ENCODE results near the gene TMEM229B. TPM values are rescaled to one million over a fixed set of nuclear protein-coding genes. Genes with fewer than 3 reads are reported as not detected.

TMEM229B gene
- total RNA-seq, 2 donors from 2014 or later = 1.1 to 1.5 TPM

DNA sequence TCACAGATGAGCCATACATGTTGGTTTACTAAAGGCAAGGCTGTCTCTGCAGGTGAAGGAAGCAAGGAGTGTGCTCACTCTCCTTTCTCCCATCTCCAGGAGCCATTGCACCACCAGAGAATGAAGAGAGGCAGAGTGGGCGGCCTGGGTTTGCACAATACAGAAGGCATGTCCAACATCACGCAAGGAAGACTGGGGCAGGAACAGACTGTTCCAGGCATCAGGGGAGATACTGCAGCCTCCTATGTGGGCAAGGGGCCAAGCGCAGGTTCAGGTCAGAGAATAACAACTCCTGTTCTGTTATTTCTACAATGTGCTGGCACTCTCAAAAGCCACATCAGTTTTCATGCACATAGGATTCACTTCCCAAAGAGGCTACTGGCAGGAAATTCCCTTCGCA is 1.7 kb upstream of the TMEM229B start:
- Mint-ChIP-seq H3K4me1 (peaks cover 16% of the 10 kb centered on the region), H3K27me3 (ENCODE audit: insufficient read depth) (no peaks in the 10 kb centered on the region), H3K9me3 (peaks cover 14% of the 10 kb centered on the region), H3K36me3 (ENCODE audit: low read depth) (peaks cover 6% of the 10 kb centered on the region), H3K27ac (peak overlapping the region; percentile 29), H3K4me3 (no peak overlapping the region)
- Histone ChIP-seq H3K27me3 (ENCODE audit: control insufficient read depth, insufficient read depth, low read length, poor library complexity, severe bottlenecking) (no peaks in the 10 kb centered on the region), H3K9ac (ENCODE audit: extremely low read depth, low read length, poor library complexity, severe bottlenecking) (no peak overlapping the region), H3K4me3 (ENCODE audit: low read length) (no peak overlapping the region), H3K27ac (ENCODE audit: low read depth, low read length) (no peak overlapping the region), H3K4me1 (ENCODE audit: control insufficient read depth, insufficient read depth, low read length) (no peaks in the 10 kb centered on the region), H3K36me3 (ENCODE audit: control insufficient read depth, insufficient read depth, low read length) (no peaks in the 10 kb centered on the region), H3K9me3 (ENCODE audit: control insufficient read depth, low read length) (peaks cover 12% of the 10 kb centered on the region)
- TF ChIP-seq, protein P1, sequence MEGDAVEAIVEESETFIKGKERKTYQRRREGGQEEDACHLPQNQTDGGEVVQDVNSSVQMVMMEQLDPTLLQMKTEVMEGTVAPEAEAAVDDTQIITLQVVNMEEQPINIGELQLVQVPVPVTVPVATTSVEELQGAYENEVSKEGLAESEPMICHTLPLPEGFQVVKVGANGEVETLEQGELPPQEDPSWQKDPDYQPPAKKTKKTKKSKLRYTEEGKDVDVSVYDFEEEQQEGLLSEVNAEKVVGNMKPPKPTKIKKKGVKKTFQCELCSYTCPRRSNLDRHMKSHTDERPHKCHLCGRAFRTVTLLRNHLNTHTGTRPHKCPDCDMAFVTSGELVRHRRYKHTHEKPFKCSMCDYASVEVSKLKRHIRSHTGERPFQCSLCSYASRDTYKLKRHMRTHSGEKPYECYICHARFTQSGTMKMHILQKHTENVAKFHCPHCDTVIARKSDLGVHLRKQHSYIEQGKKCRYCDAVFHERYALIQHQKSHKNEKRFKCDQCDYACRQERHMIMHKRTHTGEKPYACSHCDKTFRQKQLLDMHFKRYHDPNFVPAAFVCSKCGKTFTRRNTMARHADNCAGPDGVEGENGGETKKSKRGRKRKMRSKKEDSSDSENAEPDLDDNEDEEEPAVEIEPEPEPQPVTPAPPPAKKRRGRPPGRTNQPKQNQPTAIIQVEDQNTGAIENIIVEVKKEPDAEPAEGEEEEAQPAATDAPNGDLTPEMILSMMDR (conservative IDR thresholded peaks at IDR 0.05) = no peak
- DNase-seq = no peak
- 92 to 93% methylated on average over 2 to 4 of the region's 4 CpGs for WGBS, 2 experiments (ENCODE audit: insufficient coverage in 1 of 2, insufficient read length in 1 of 2)

DNA sequence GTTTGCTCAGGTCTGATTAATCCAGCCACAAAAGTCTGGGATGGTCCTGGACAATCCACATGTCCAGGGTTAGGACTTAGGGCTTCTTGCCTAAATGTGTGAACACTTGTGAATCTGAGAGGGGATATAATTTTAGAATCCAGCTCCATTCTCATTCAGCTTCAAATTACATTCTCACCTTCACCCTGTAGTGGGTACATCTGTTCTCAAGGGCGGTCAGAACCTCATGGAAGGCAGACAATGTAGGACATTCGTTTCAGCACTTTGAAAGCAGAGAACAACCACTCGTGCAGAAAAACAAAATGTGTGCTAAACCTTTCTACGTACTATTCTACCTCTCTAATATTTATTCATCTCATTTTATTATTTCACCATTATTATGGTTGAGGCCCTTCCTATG is 1.2 kb downstream of the TMEM229B start:
- no peaks in the 10 kb centered on the region for H3K36me3 ChIP-seq (ENCODE audit: control insufficient read depth, insufficient read depth, low read length)
- Mint-ChIP-seq H3K4me3 (no peak overlapping the region), H3K4me1 (peaks cover 16% of the 10 kb centered on the region), H3K36me3 (ENCODE audit: low read depth) (no peaks in the 10 kb centered on the region), H3K27ac (no peak overlapping the region), H3K27me3 (ENCODE audit: insufficient read depth) (no peaks in the 10 kb centered on the region), H3K9me3 (peaks cover 1% of the 10 kb centered on the region)
- H3K27me3 ChIP-seq (ENCODE audit: control insufficient read depth, insufficient read depth, low read length, poor library complexity, severe bottlenecking) = no peaks in the 10 kb centered on the region
- no peaks in the 10 kb centered on the region for H3K4me1 ChIP-seq (ENCODE audit: control insufficient read depth, insufficient read depth, low read length)
- TF ChIP-seq, protein P1 (conservative IDR thresholded peaks at IDR 0.05) = no peak
- no peak for DNase-seq
- no peak overlapping the region for H3K4me3 ChIP-seq (ENCODE audit: low read length)
- no peak overlapping the region for H3K27ac ChIP-seq (ENCODE audit: low read depth, low read length)
- no peaks in the 10 kb centered on the region for H3K9me3 ChIP-seq (ENCODE audit: control insufficient read depth, low read length)
- WGBS, 2 experiments (ENCODE audit: insufficient coverage in 1 of 2, insufficient read length in 1 of 2) = 92 to 95% methylated on average over 4 of the region's 4 CpGs
- H3K9ac ChIP-seq (ENCODE audit: extremely low read depth, low read length, poor library complexity, severe bottlenecking) = no peak overlapping the region

DNA sequence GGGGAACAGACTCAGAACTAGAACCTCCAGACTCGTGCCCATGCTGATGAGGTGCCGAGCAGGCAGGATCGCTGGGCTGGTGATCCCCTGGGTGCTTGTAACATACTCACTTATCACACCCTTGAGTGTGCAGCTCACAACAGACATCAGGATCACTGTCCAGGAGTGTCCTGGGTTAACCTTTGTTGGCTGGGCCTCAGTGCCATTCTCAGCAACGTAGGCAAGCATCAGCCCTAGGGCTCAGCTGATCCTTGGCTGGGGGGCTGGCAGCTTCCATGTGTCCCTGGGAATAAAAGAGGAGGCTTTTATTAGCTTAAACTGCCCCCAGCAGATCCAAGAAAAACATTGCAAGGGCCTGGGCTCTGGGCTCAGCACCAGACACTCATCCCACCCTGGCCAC is 1.6 kb downstream of the TMEM229B start:
- Mint-ChIP-seq H3K27me3 (ENCODE audit: insufficient read depth) (no peaks in the 10 kb centered on the region), H3K4me3 (no peak overlapping the region), H3K4me1 (peaks cover 12% of the 10 kb centered on the region), H3K9me3 (peaks cover 1% of the 10 kb centered on the region), H3K36me3 (ENCODE audit: low read depth) (no peaks in the 10 kb centered on the region), H3K27ac (no peak overlapping the region)
- H3K4me1 ChIP-seq (ENCODE audit: control insufficient read depth, insufficient read depth, low read length) = no peaks in the 10 kb centered on the region
- no peak overlapping the region for H3K27ac ChIP-seq (ENCODE audit: low read depth, low read length)
- H3K36me3 ChIP-seq (ENCODE audit: control insufficient read depth, insufficient read depth, low read length) = no peaks in the 10 kb centered on the region
- no peaks in the 10 kb centered on the region for H3K27me3 ChIP-seq (ENCODE audit: control insufficient read depth, insufficient read depth, low read length, poor library complexity, severe bottlenecking)
- no peak overlapping the region for H3K9ac ChIP-seq (ENCODE audit: extremely low read depth, low read length, poor library complexity, severe bottlenecking)
- TF ChIP-seq, protein P1 (conservative IDR thresholded peaks at IDR 0.05) = no peak
- WGBS, 2 experiments (ENCODE audit: insufficient coverage in 1 of 2, insufficient read length in 1 of 2) = 88 to 100% methylated on average over 3 to 4 of the region's 4 CpGs
- DNase-seq = no peak
- H3K9me3 ChIP-seq (ENCODE audit: control insufficient read depth, low read length) = no peaks in the 10 kb centered on the region
- no peak overlapping the region for H3K4me3 ChIP-seq (ENCODE audit: low read length)
